H1 (cell line): Measurements from ENCODE around the gene RPA3. TPM values are rescaled to one million over a fixed set of nuclear protein-coding genes. Genes with fewer than 3 reads are reported as not detected.

ENCODE experiments used
- CTCF ChIA-PET: fragments of 300-600 bp; sonication (Branson Sonifier 250); formaldehyde crosslinking; loops from one replicate; lab custom pipeline; 2021; ENCODE audit not compliant: partially characterized antibody; lab: Charles Lee
- POLR2A ChIA-PET: fragments of 300-600 bp; sonication (Branson Sonifier 250); formaldehyde crosslinking; loops from one replicate; lab custom pipeline; 2021; ENCODE audit warnings: inconsistent platforms; ENCODE audit not compliant: partially characterized antibody; lab: Charles Lee
- DNase-seq, 2 experiments: peaks; one replicate each; pipeline versions ENCODE4 v3.0.0 to v3.0.0-alpha.2; 2010 to 2022; ENCODE audit warnings: low spot score in 2 of 2, low read depth in 1 of 2, mixed read lengths in 1 of 2
- FAIRE-seq: peaks from 2 replicates; lab custom pipeline; 2011; peaks lifted over from hg19 to GRCh38; lab: Jason Lieb, UNC
- H2AFZ ChIP-seq: 2 replicates; pipeline ENCODE4 v1.8.1; 2012; ENCODE audit warnings: low read length, inconsistent platforms
- H2AK5ac ChIP-seq: 2 replicates; pipeline ENCODE4 v1.6.1; 2013; ENCODE audit warnings: low read depth, low read length
- H2BK120ac ChIP-seq: replicated peaks from 2 replicates; pipeline ENCODE3; 2013; ENCODE audit warnings: low read depth, low read length, inconsistent platforms
- H2BK12ac ChIP-seq: 2 replicates; pipeline ENCODE4 v1.6.1; 2013; ENCODE audit warnings: low read depth, low read length
- H2BK15ac ChIP-seq: 2 replicates; pipeline ENCODE4 v1.6.1; 2013; ENCODE audit warnings: low read length
- H2BK20ac ChIP-seq: 2 replicates; pipeline ENCODE4 v1.6.1; 2013; ENCODE audit warnings: low read length
- H2BK5ac ChIP-seq: 2 replicates; pipeline ENCODE4 v1.6.1; 2013; ENCODE audit warnings: low read depth, low read length
- H3K14ac ChIP-seq: 2 replicates; pipeline ENCODE4 v1.6.1; 2013; ENCODE audit warnings: inconsistent platforms; ENCODE audit not compliant: insufficient read length
- H3K18ac ChIP-seq: 2 replicates; pipeline ENCODE4 v1.6.1; 2013; ENCODE audit warnings: low read length; ENCODE audit errors: extremely low read depth
- H3K23ac ChIP-seq: 2 replicates; pipeline ENCODE4 v1.6.1; 2013; ENCODE audit warnings: inconsistent platforms; ENCODE audit not compliant: insufficient read length
- H3K23me2 ChIP-seq: 2 replicates; pipeline ENCODE4 v1.6.1; 2013; ENCODE audit warnings: low read depth, low read length
- H3K27ac ChIP-seq: 2 replicates; pipeline ENCODE4 v1.6.1; 2011; ENCODE audit warnings: low read depth, low read length, inconsistent platforms
- H3K27me3 ChIP-seq, 4 experiments: replicated peaks in 1 of 4; 1 replicate in 1 of 4; 2 replicates in 3 of 4; pipeline versions ENCODE4 v1.6.1 to v1.8.1; 2011 to 2013; ENCODE audit warnings: low read length in 3 of 4, mild to moderate bottlenecking in 3 of 4, inconsistent platforms in 2 of 4, mixed read lengths in 2 of 4, moderate library complexity in 1 of 4; ENCODE audit not compliant: control insufficient read depth in 3 of 4, insufficient read depth in 3 of 4; ENCODE audit errors: extremely low read depth in 1 of 4
- H3K36me3 ChIP-seq, 4 experiments: 2 replicates each; pipeline versions ENCODE4 v1.6.1 to v1.8.1; 2011 to 2013; ENCODE audit warnings: mild to moderate bottlenecking in 4 of 4, low read length in 3 of 4, moderate library complexity in 2 of 4, control low read depth in 1 of 4, inconsistent platforms in 1 of 4; ENCODE audit not compliant: insufficient read depth in 4 of 4, control insufficient read depth in 2 of 4
- H3K4ac ChIP-seq: replicated peaks from 2 replicates; pipeline ENCODE3; 2013; ENCODE audit warnings: low read length, low read depth, mixed read lengths, inconsistent platforms; ENCODE audit not compliant: insufficient read length
- H3K4me1 ChIP-seq, 4 experiments: replicated peaks in 1 of 4; 1 replicate in 1 of 4; 2 replicates in 3 of 4; pipeline versions ENCODE4 v1.6.1 to v1.8.1; 2011 to 2013; ENCODE audit warnings: low read length in 3 of 4, inconsistent platforms in 2 of 4, mixed read lengths in 1 of 4; ENCODE audit not compliant: insufficient read depth in 4 of 4, control insufficient read depth in 3 of 4
- H3K4me2 ChIP-seq, 2 experiments: 2 replicates each; pipeline versions ENCODE4 v1.6.1 to v1.8.1; 2011 to 2013; ENCODE audit warnings: low read depth in 2 of 2, low read length in 2 of 2, control low read depth in 1 of 2, inconsistent platforms in 1 of 2, mild to moderate bottlenecking in 1 of 2; ENCODE audit not compliant: insufficient read depth in 1 of 2
- H3K4me3 ChIP-seq, 4 experiments: fragments of 200-600, 300-600 bp in 1 of 4; sonication (generic), shearing (Covaris generic), sonication (Bioruptor Twin) in 1 of 4; 2 replicates each; pipeline versions ENCODE4 v1.5.1 to v1.8.1; 2011 to 2016; ENCODE audit warnings: low read length in 4 of 4, low read depth in 3 of 4, control low read depth in 2 of 4, inconsistent platforms in 2 of 4, mild to moderate bottlenecking in 2 of 4, mixed read lengths in 1 of 4, moderate library complexity in 1 of 4; ENCODE audit not compliant: insufficient read depth in 2 of 4; ENCODE audit errors: extremely low read depth in 1 of 4
- H3K56ac ChIP-seq: replicated peaks from 2 replicates; pipeline ENCODE3; 2013; ENCODE audit warnings: low read depth, mild to moderate bottlenecking, mixed read lengths, low read length, inconsistent platforms; ENCODE audit not compliant: insufficient read length
- H3K79me1 ChIP-seq: 2 replicates; pipeline ENCODE4 v1.6.1; 2013; ENCODE audit warnings: low read depth, low read length, control low read depth
- H3K79me2 ChIP-seq, 2 experiments: 2 replicates each; pipeline versions ENCODE4 v1.6.1 to v1.8.1; 2012 to 2013; ENCODE audit warnings: low read length in 2 of 2, mild to moderate bottlenecking in 2 of 2, inconsistent platforms in 1 of 2; ENCODE audit not compliant: insufficient read depth in 2 of 2, control insufficient read depth in 1 of 2
- H3K9ac ChIP-seq, 4 experiments: replicated peaks in 1 of 4; 1 replicate in 1 of 4; 2 replicates in 3 of 4; pipeline versions ENCODE4 v1.6.1 to v1.8.1; 2011 to 2013; ENCODE audit warnings: low read depth in 3 of 4, low read length in 3 of 4, control low read depth in 2 of 4, mild to moderate bottlenecking in 2 of 4, moderate library complexity in 2 of 4, inconsistent platforms in 1 of 4; ENCODE audit errors: extremely low read depth in 1 of 4
- H3K9me3 ChIP-seq, 2 experiments: 2 replicates each; pipeline versions ENCODE4 v1.6.1 to v1.8.1; 2012 to 2013; ENCODE audit warnings: mild to moderate bottlenecking in 2 of 2, moderate library complexity in 2 of 2, control low read depth in 1 of 2, inconsistent platforms in 1 of 2, low read depth in 1 of 2, low read length in 1 of 2, mixed read lengths in 1 of 2; ENCODE audit not compliant: insufficient read depth in 2 of 2
- H4K20me1 ChIP-seq, 2 experiments: replicated peaks in 1 of 2; 2 replicates each; pipeline versions ENCODE3 to v1.8.1; 2011 to 2013; ENCODE audit warnings: inconsistent platforms in 2 of 2, low read length in 2 of 2, mild to moderate bottlenecking in 1 of 2; ENCODE audit not compliant: insufficient read depth in 2 of 2, control insufficient read depth in 1 of 2
- H4K5ac ChIP-seq: 2 replicates; pipeline ENCODE4 v1.6.1; 2013; ENCODE audit warnings: low read length, low read depth, mixed read lengths, inconsistent platforms; ENCODE audit not compliant: insufficient read length
- H4K8ac ChIP-seq: 2 replicates; pipeline ENCODE4 v1.8.0; 2013; ENCODE audit warnings: mild to moderate bottlenecking, moderate library complexity, low read length, inconsistent platforms; ENCODE audit not compliant: insufficient read depth; ENCODE audit errors: extremely low read depth
- H4K91ac ChIP-seq: replicated peaks from 2 replicates; pipeline ENCODE3; 2013; ENCODE audit warnings: low read length, mixed read lengths, inconsistent platforms; ENCODE audit not compliant: insufficient read length
- BCL11A ChIP-seq, 2 experiments: IDR thresholded peaks; one replicate each; pipeline ENCODE4 v1.6.1; 2011; ENCODE audit warnings: low read depth in 2 of 2, low read length in 2 of 2, mild to moderate bottlenecking in 2 of 2
- CBX8 ChIP-seq: fragments of 300-800, 300-1000 bp; sonication (generic); IDR thresholded peaks from 2 replicates; pipeline ENCODE4 v1.7.1; 2016; ENCODE audit warnings: low read depth, low read length, borderline replicate concordance
- CHD2 ChIP-seq: IDR thresholded peaks from 2 replicates; pipeline ENCODE4 v1.6.1; 2012; ENCODE audit warnings: low read length, improper control_type of control experiment
- EGR1 ChIP-seq: IDR thresholded peaks from 2 replicates; pipeline ENCODE4 v1.6.1; 2011; ENCODE audit warnings: low read depth, low read length, borderline replicate concordance
- GABPA ChIP-seq: IDR thresholded peaks from 2 replicates; pipeline ENCODE4 v1.6.1; 2011; ENCODE audit warnings: mild to moderate bottlenecking, low read length, moderate library complexity, borderline replicate concordance; ENCODE audit not compliant: insufficient read depth
- NANOG ChIP-seq: IDR thresholded peaks from 2 replicates; pipeline ENCODE4 v1.6.1; 2011; ENCODE audit warnings: low read length, low read depth, mild to moderate bottlenecking, inconsistent platforms; ENCODE audit not compliant: insufficient read depth, poor library complexity, severe bottlenecking
- PHF8 ChIP-seq: fragments of 200-600 bp; sonication (generic); conservative IDR thresholded peaks from 2 replicates; pipeline ENCODE4 v1.7.1; 2012; ENCODE audit warnings: low read depth, mild to moderate bottlenecking, inconsistent platforms, low read length, moderate library complexity
- RBBP5 ChIP-seq: IDR thresholded peaks from 2 replicates; pipeline ENCODE4 v1.7.1; 2012; ENCODE audit warnings: low read depth, mild to moderate bottlenecking, inconsistent platforms, low read length, moderate library complexity, borderline replicate concordance
- SIN3A ChIP-seq, 2 experiments: IDR thresholded peaks in 1 of 2; conservative IDR thresholded peaks in 1 of 2; 2 replicates each; pipeline ENCODE4 v1.6.1; 2011 to 2012; ENCODE audit warnings: low read length in 2 of 2, improper control_type of control experiment in 1 of 2, low read depth in 1 of 2, mild to moderate bottlenecking in 1 of 2
- SRF ChIP-seq: IDR thresholded peaks from 2 replicates; pipeline ENCODE4 v1.6.1; 2011; ENCODE audit warnings: mild to moderate bottlenecking, low read depth, low read length, moderate library complexity
- TBP ChIP-seq: IDR thresholded peaks from 2 replicates; pipeline ENCODE4 v1.6.1; 2011; ENCODE audit warnings: low read depth, low read length, improper control_type of control experiment
- WGBS, 2 experiments: shearing (Covaris generic) in 1 of 2; methylation state at CpG; one replicate each; pipeline versions ENCODE4 v1.1.6 to v1.1.7; 2013 to 2015; ENCODE audit warnings: low lambda C conversion rate in 2 of 2, mixed read lengths in 2 of 2, inconsistent platforms in 1 of 2, low coverage in 1 of 2, missing lambda C conversion rate in 1 of 2; ENCODE audit not compliant: insufficient replicate concordance in 2 of 2, insufficient coverage in 1 of 2, insufficient read length in 1 of 2; ENCODE audit errors: extremely low coverage in 1 of 2, missing lambda C conversion rate in 1 of 2; 5-methylcytosine and 5-hydroxymethylcytosine counted together
- polyA plus RNA-seq, 7 experiments: library from polyadenylated mRNA; depleted of rRNA in 3 of 7; stranded (reverse) in 5 of 7; unstranded in 2 of 7; fragments of >200 nt in 5 of 7; fragments of 200-250 nt in 2 of 7; gene quantifications; 1 replicate in 5 of 7; 2 replicates in 1 of 7; 4 replicates in 1 of 7; pipeline versions ENCODE4 v1.2.1 to v1.2.3, GENCODE V29; 2011 to 2013; ENCODE audit warnings: missing spikeins in 2 of 7, mixed read lengths in 2 of 7
- total RNA-seq: library from RNA; stranded (reverse); fragmentation: NEBNext Ultra II Directional; extraction: Animal tissue kit (Norgen Biotek cat#: 25700); gene quantifications from 2 replicates; pipeline ENCODE4 v1.2.1, GENCODE V29; 2021

RPA3 gene
- total and polyA plus RNA-seq, 2 of the 8 experiments (the other 6 are each of a cell fraction or from before 2014, with no cell fraction given): 60.2 to 105 TPM

DNA sequence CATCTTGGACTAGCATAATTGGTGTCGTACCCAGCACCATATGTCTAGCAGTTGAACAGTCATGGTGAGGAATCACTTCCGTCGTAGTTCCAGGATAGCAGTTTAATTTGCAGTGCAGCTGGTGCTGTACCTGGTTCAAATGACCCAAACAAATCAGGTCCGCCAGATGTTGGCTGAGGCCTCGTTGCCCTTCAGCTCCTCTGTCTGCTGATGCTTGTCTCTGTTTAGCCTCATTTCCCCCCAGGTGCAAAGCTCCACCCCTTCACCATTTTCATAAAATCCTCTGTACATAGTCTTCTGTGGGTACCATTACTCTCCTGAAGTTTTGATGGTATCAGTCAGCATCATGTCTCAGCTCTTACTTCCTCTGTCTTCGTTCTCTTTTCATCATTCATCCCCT, 42.7 kb downstream of the RPA3 start:
- Histone ChIP-seq H3K4me3 (no peak overlapping the region), H3K4ac (no peak overlapping the region), H3K79me2 (no peaks in the 10 kb centered on the region)
- TF ChIP-seq BCL11A (IDR thresholded peaks at IDR 0.05; ENCODE audit: low read depth in 2 of 2, low read length in 2 of 2) (no peak), SIN3A (conservative IDR thresholded peaks at IDR 0.05 in 1 of 2, IDR thresholded peaks at IDR 0.05 in 1 of 2; ENCODE audit: low read depth in 1 of 2, low read length in 2 of 2) (no peak), NANOG (no peak), PHF8 (no peak), GABPA (no peak), SRF (no peak), CBX8 (no peak), EGR1 (no peak), CHD2 (no peak), TBP (no peak), RBBP5 (no peak)
- TF ChIP-seq, all 59 proteins: peak for 0
- H3K56ac ChIP-seq: no peak overlapping the region
- POLR2A ChIA-PET: interaction anchor here (0.6 kb wide), 1 partner anchor 58 kb away, joined by 3 read pairs; no protein-coding TSS in a partner anchor
- no peaks in the 10 kb centered on the region; a peak in 1 of 8 replicates for H3K36me3 ChIP-seq
- H3K9ac ChIP-seq: no peak overlapping the region
- FAIRE-seq: no peak
- H2AFZ ChIP-seq: no peak overlapping the region
- peaks cover 0 to 2% of the 10 kb centered on the region in 2 experiments; a peak in 1 of 4 replicates for H3K9me3 ChIP-seq
- no peak overlapping the region for H3K18ac ChIP-seq
- no peak overlapping the region for H4K5ac ChIP-seq
- no peak overlapping the region for H3K27ac ChIP-seq
- H2BK5ac ChIP-seq: no peak overlapping the region
- no peak overlapping the region for H2BK120ac ChIP-seq
- H3K4me1 ChIP-seq: no peaks in the 10 kb centered on the region; a peak in 1 of 7 replicates
- H3K27me3 ChIP-seq: no peaks in the 10 kb centered on the region
- H3K14ac ChIP-seq: no peak overlapping the region
- 73% methylated on average over 6 of the region's 6 CpGs; no CpG with 5 or more reads in 1 of the 2 experiments for WGBS, 2 experiments
- no peak overlapping the region for H3K4me2 ChIP-seq
- no peak overlapping the region for H4K8ac ChIP-seq
- no peaks in the 10 kb centered on the region for H3K79me1 ChIP-seq
- no peak for DNase-seq
- no peak overlapping the region for H2AK5ac ChIP-seq
- CTCF ChIA-PET: no interaction called here
- H3K23me2 ChIP-seq: no peaks in the 10 kb centered on the region
- no peak overlapping the region for H2BK15ac ChIP-seq
- H3K23ac ChIP-seq: no peak overlapping the region
- no peak overlapping the region for H4K91ac ChIP-seq
- H4K20me1 ChIP-seq: no peaks in the 10 kb centered on the region
- H2BK12ac ChIP-seq: no peak overlapping the region
- H2BK20ac ChIP-seq: no peak overlapping the region
